Right lobe of liver (tissue), 4 donors: ENCODE measurements around the gene TFRC.
A peak's percentile ranks its signal among the peaks of the same experiment; 100 is the strongest.
"Not testable (repeated sequence)": the region's sequence is repeated elsewhere in the genome, so short reads cannot be mapped to it uniquely, and the experiment has no call there.

Experiments used
- CTCF ChIP-seq, 4 donors: fragments of 200-600 bp in 3 of 4; fragments of 450-650 bp in 1 of 4; IDR thresholded peaks; one replicate each; pipeline versions ENCODE4 v1.5.1 to v1.8.0; 2016 to 2022; ENCODE audit warnings: antibody characterized with exemption in 4 of 4, mild to moderate bottlenecking in 2 of 4
- POLR2A ChIP-seq: fragments of 450-650 bp; IDR thresholded peaks from one replicate; pipeline ENCODE4 v1.6.1; 2017; ENCODE audit warnings: antibody characterized with exemption, mild to moderate bottlenecking
- donor health status: DM: no; HTN: no; CAD: no.
- donor health status: DM: no; HTN: no; CAD: no.
- donor health status: DM: no; HTN: yes; CAD: no.

GRCh38 chr3:196026059-196026458 lies 55.8 kb downstream of the TFRC start:
- TF ChIP-seq POLR2A = not testable (repeated sequence)
- peak; percentile 53 to 69 (median 64) for TF ChIP-seq CTCF (IDR thresholded peaks at IDR 0.05)
